Measurements from ENCODE around the gene GSG1L2. TPM values are rescaled to one million over a fixed set of nuclear protein-coding genes. Genes with fewer than 3 reads are reported as not detected.

The GSG1L2 gene
- total and polyA plus RNA-seq, 2 of the 4 experiments (the other 2 are of a cell fraction) = not detected

DNA sequence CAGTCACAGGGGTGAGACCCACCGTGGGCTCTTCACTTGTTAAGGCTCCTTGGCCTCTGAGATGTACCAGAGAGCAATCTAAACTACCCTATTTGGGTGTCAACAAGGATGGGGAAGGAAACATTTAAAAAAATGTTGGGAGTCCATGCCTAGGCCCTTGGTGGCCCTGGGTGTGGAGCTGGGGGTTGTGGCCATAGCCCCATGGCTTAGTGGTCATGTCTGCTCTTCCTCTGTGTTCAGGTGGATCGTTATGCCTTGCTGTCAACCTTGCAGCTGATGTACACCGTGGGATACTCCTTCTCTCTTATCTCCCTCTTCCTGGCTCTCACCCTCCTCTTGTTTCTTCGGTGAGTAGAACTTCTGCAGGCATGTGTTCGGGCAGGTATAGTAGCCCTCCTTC is 32.4 kb upstream of the GSG1L2 start:
- Histone ChIP-seq H3K23ac (ENCODE audit: low read depth, low read length) (no peak overlapping the region), H3K14ac (replicated peaks; ENCODE audit: low read depth, low read length) (no peak overlapping the region), H2AK9ac (replicated peaks; ENCODE audit: low read depth, low read length, poor library complexity) (no peak overlapping the region), H4K20me1 (ENCODE audit: insufficient read depth, low read length) (no peaks in the 10 kb centered on the region), H3K27me3 (ENCODE audit: control insufficient read depth, insufficient read depth, low read length) (no peaks in the 10 kb centered on the region), H3K79me1 (ENCODE audit: low read depth in 1 of 2, low read length in 2 of 2) (no peaks in the 10 kb centered on the region), H3K4me2 (ENCODE audit: low read depth, low read length) (no peak overlapping the region), H2BK15ac (ENCODE audit: low read depth, low read length) (no peak overlapping the region), H3K4me3 (ENCODE audit: insufficient read depth, low read depth, low read length) (no peak overlapping the region), H3K18ac (ENCODE audit: low read depth, low read length) (no peak overlapping the region), H3K9me1 (ENCODE audit: insufficient read depth, low read length) (no peaks in the 10 kb centered on the region), H4K91ac (ENCODE audit: insufficient read depth, low read depth, low read length) (no peak overlapping the region), H2BK120ac (ENCODE audit: low read depth, low read length) (no peak overlapping the region), H3K9ac (ENCODE audit: low read depth, low read length) (no peak overlapping the region), H2BK20ac (ENCODE audit: low read depth, low read length) (no peak overlapping the region), H4K5ac (ENCODE audit: low read depth, low read length) (no peak overlapping the region), H3K4ac (ENCODE audit: low read depth, low read length) (no peak overlapping the region), H3K4me1 (ENCODE audit: control insufficient read depth, insufficient read depth, low read length) (no peaks in the 10 kb centered on the region), H3K27ac (ENCODE audit: insufficient read depth, low read length) (no peak overlapping the region), H3K9me3 (ENCODE audit: control insufficient read depth, insufficient read depth, low read length) (peaks cover 2% of the 10 kb centered on the region), H3K36me3 (ENCODE audit: control insufficient read depth, insufficient read depth, low read length) (no peaks in the 10 kb centered on the region), H4K8ac (ENCODE audit: low read depth in 2 of 2, low read length in 2 of 2) (no peak overlapping the region), H2BK5ac (ENCODE audit: low read depth, low read length, poor library complexity, severe bottlenecking) (no peak overlapping the region), H2AK5ac (ENCODE audit: low read depth, low read length) (no peak overlapping the region), H3K56ac (ENCODE audit: extremely low read depth, insufficient read depth, low read length) (no peak overlapping the region), H2AFZ (replicated peaks; ENCODE audit: low read length, poor library complexity) (no peak overlapping the region)
- ChIA-PET CTCF (no interaction called here), POLR2A (ENCODE audit: unreplicated experiment) (no interaction called here)
- no CpG with 5 or more reads among the region's 5 CpGs for WGBS, 2 experiments (ENCODE audit: extremely low coverage in 2 of 2, insufficient read length in 1 of 2)
- dilution Hi-C loops (cut with HindIII; ENCODE audit: low sequenced_read_pairs, unreplicated experiment) = no loop called here
- intact Hi-C loops (cut with micrococcal nuclease) = no loop called here
- TF ChIP-seq, protein P1, sequence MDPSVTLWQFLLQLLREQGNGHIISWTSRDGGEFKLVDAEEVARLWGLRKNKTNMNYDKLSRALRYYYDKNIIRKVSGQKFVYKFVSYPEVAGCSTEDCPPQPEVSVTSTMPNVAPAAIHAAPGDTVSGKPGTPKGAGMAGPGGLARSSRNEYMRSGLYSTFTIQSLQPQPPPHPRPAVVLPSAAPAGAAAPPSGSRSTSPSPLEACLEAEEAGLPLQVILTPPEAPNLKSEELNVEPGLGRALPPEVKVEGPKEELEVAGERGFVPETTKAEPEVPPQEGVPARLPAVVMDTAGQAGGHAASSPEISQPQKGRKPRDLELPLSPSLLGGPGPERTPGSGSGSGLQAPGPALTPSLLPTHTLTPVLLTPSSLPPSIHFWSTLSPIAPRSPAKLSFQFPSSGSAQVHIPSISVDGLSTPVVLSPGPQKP (IDR thresholded peaks at IDR 0.05; ENCODE audit: borderline replicate concordance, low read depth, low read length) = no peak
- TF ChIP-seq SMC3 (IDR thresholded peaks at IDR 0.05; ENCODE audit: low read depth, low read length) = no peak
- TF ChIP-seq RAD21 (IDR thresholded peaks at IDR 0.05; ENCODE audit: low read length) = no peak
- TF ChIP-seq MXI1 (IDR thresholded peaks at IDR 0.05; ENCODE audit: borderline replicate concordance, low read depth, low read length) = no peak
- no peak for TF ChIP-seq BHLHE40 (IDR thresholded peaks at IDR 0.05; ENCODE audit: low read depth, low read length)
- ATAC-seq (ENCODE audit: low read depth) = no peak
- in situ Hi-C loops (cut with MboI; ENCODE audit: low sequenced_read_pairs) = no loop called here
- DNase-seq = no peak
- no TSS peak for BruUV-seq (replicated peaks)

Data from IMR-90 (cell line).